Inflammatory macrophage treated with lipopolysaccharide for 1 hour (primary cell): ENCODE data around the gene PTGES3L.

ENCODE experiments used
- DNase-seq, 2 donors: peaks; one replicate each; pipeline ENCODE4 v3.0.0-alpha.2; 2020 to 2022

The PTGES3L gene

DNA sequence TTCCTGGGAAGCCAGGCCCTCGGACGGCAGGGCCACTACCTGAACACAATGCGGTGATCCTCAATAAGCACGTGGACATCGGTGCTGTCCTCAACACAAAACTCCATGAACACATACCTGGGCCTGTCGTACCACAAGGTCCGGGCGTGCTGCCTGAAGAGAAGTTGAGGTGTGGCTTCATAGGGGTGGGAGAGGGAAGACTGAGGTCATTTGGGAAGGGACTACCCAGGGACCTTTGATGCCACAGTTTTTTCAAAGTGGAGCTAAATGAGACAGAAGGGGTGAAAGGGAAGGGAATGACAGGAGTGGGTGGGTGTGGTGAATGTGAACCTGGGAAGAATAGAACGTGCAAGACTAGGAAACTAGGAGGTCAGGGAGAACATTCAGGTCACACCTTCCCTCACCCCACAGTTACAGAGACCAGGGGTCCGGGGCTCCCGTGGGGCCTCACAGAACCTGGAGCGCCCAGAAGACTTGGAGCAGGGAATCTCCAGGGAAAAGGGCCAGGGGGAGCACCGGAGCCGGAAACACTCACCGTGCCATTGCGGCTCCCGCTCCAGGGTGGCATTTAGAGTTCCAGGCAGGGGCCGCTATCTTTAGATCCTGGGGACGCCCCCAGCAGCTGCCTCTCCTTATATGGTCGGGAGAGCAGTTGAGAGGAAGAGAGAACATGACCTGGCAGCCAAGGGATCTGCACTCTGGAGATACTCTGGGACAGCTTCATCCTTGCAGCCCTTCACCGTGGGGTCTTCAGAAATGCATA lies at the start of gene PTGES3L:
Gene PTGES3L, minus strand, starts transcription at position 570 of the 763 bp plus-strand sequence. Its CDS starts 27 bp downstream, at position 543.
- DNase-seq = no peak

DNA sequence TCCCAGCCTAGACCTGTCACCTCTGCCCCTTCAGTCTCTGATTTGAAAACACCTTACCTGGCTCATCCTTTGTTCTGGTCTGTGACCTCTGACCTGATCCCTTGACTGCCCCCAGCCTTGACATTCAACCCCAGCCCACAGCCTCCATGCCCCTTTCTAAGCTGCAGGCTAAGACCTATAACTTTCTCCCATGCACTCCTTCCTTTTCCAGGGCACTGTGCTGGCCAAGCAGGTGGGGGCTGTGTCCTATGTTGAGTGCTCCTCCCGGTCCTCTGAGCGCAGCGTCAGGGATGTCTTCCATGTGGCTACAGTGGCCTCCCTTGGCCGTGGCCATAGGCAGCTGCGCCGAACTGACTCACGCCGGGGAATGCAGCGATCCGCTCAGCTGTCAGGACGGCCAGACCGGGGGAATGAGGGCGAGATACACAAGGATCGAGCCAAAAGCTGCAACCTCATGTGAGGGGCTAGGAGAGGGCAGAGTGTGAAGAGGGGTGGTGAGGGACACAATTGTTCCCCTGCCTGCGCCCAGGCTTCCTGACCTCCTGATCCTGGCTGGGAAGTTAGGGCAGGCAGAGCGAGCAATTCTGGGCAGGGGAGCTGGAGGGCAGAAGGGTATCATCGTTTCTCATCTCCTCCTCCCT lies 48.5 kb upstream of the PTGES3L start:
- DNase-seq = no peak

DNA sequence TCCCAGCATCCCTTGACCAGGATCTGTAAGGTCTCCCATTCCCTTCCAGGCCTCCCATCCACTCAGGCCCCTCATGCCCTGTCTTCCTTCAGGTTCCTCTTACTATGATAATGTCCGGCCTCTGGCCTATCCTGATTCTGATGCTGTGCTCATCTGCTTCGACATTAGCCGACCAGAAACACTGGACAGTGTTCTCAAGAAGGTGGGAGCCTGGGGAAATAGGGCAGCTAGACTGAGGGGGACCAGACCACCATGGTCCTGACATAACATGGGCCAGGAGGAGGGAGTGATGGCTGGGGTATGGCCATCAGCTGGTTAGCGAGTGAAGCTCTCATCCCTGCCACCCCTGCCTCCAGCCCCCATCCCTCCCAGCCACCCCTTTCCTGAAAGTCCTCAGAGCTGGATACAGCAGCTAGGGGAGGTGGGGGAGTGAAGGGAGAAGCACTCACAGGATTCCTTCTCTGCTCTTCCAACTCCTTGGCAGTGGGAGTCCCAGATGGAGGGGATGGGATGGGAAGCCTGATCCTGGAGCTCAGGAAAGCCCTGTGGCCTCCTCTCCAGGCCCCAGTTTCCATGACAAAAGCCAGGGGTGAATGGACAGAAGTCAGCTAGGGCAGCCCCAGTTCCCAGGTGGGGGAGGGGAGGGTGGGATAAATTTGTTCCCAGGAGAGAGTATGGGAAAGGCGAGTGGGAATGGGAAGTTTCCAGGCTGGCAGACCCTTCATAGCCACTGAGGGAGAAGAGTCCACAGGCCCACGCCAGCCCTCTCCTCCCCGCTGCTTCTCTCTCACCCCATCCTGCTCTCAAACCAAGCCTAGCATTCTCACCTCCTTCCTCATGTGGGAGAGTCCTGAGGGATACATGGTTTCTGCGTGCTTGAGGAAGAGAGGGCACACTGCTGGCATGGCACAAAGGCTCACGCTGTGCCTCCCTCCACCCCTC lies 47.5 kb upstream of the PTGES3L start:
- DNase-seq = no peak

DNA sequence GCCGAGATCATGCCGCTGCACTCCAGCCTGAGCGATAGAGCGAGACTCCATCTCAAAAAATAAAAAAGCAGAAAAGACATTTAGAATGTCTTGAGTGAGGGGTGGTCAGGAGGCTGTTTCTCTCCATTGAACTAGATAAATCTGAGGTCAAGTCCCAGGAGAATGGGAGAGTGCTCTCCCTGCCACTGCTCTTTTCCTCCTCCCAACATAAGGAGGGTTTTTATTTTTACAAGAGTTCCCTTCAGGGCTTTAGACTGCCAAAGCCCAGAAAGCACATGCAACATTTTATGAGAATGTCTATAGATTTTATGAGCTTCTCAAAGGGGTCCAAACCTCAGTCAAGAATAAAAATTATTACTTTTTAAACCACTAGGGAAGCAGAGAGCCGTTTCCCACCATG lies 46.7 kb upstream of the PTGES3L start:
- DNase-seq = no peak

DNA sequence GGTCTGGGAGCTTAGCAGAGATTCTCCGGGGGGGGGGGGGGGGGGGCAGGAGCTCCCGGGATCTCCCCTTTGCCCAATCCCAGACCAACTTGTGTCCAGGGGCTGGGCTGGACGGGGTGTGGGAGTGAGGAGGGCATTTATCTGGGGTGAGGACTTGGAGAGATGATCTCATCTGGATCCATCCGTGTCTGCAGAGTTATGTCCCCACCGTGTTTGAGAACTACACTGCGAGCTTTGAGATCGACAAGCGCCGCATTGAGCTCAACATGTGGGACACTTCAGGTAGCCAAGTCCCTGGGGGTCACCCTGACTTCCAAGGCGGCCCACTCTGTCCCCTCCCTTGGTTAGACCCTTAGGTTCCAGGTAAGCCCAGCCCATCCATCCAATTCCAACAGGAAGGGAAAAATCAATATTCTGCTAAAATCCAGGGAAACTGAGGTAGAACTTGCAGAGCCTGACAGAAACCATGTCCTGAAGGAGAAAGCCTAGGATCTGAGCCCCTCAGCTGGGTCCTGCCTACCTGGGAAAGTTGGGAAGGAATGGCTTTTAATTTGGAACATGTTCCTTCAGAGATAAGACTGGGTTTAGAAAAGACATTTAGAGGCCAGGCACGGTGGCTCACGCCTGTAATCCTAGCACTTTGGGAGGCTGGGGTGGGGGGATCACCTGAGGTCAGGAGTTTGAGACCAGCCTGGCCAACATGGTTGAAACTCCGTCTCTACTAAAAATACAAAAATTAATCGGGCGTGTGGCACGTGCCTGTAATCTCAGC lies 46.1 kb upstream of the PTGES3L start:
- no peak for DNase-seq

DNA sequence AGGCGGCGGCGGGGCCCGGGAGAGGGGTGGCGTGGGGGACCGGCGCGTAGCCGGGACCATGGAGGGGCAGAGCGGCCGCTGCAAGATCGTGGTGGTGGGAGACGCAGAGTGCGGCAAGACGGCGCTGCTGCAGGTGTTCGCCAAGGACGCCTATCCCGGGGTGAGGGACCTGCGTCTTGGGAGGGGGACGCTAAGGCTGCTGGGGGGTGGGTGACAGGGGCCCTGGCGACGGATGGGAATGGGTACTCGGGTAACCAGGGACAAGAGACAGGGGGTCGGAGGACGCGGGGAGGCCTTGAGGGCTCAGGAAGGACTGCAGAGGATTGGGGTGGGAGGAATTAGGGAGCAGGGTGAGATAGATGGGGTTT lies 45.4 kb upstream of the PTGES3L start:
- DNase-seq = no peak

DNA sequence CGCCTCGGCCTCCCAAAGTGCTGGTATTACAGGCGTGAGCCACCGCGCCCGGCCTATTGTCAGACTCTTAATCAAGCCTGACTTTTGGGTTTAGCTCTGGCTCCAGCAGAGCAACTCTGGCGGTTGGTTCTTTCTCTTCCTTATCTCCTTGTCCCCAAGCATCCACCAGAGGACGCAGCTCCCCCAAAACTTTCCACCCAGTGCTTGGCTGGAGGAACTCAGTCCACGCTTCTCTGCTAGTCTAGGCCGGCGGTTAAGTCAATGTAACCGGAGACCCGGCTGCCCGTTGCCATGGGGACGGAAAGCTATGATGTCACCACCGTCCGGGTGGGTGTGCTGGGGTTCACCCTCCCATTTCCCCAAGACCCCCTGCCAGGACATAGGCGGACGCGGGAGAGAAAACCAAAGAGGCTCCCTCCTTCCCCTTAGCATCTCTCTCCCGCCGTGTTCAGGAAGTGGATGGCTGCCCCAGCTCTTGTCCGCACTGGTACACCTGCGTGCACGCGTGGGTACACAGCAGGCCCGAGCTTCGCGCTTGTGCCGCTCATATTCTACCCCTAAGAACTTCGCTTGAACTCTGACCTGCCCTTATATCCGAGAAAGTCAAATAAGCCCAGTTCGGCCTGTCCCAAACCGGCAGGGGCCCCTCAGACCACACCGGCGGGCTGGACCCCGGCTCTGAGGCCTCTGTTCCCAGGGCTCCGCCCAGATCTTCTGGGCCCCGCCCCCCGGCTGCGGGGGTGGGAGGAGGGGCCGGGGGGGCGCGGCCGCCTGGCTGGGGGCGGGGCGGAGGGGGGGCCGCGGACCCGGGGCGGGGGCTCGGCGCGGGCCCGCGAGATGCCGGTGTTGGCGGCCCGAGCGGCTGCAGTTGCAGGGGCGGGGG lies 44.8 kb upstream of the PTGES3L start, which contains the start of gene RND2:
Gene RND2, plus strand, starts transcription at position 825 of the 883 bp plus-strand sequence. CDS start 117 bp downstream, outside the sequence.
- peak; percentile 84 to 88 for DNase-seq

DNA sequence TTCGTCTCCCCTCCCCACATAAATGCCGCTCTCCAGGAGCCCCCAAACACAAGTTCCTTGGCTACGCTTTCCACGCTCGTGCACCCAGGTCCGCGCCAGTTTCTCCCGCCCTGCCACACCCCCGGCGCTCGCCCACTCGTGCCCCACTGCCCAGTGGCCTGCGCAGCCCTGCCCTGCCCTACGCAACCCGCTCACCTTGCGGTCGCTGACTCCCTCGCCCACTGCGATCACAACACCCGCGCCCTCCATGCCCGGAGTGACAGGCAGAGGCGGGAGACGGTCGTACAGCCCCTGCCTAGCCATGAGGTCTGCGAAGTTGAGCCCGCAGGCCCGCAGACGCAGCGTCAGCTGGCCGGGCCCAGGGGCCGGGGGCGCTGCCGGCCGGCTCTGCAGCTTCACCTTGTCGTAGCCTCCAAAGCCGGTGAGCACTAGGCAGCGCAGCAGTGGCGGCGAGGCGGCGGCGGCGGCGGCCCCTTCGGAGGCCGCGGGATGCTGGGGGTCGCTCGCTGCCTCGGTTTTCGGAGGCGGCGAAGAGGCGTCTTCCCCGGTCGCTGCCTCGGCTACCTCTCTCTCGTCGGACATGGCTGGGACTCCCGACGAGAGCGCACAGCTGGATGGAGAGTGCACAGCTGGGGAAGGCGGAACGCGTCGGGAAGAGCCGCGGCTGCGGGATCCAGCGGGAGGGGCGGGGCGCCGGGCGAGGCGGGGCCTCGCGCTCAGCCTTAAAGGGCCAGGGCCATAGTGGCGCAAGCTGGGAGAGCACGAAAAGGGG lies 42.0 kb upstream of the PTGES3L start, which contains the start of gene VAT1:
Gene VAT1, minus strand, starts transcription at position 645 of the 772 bp plus-strand sequence. Its CDS starts 63 bp downstream, at position 582.
- DNase-seq = peak; percentile 68 to 78

DNA sequence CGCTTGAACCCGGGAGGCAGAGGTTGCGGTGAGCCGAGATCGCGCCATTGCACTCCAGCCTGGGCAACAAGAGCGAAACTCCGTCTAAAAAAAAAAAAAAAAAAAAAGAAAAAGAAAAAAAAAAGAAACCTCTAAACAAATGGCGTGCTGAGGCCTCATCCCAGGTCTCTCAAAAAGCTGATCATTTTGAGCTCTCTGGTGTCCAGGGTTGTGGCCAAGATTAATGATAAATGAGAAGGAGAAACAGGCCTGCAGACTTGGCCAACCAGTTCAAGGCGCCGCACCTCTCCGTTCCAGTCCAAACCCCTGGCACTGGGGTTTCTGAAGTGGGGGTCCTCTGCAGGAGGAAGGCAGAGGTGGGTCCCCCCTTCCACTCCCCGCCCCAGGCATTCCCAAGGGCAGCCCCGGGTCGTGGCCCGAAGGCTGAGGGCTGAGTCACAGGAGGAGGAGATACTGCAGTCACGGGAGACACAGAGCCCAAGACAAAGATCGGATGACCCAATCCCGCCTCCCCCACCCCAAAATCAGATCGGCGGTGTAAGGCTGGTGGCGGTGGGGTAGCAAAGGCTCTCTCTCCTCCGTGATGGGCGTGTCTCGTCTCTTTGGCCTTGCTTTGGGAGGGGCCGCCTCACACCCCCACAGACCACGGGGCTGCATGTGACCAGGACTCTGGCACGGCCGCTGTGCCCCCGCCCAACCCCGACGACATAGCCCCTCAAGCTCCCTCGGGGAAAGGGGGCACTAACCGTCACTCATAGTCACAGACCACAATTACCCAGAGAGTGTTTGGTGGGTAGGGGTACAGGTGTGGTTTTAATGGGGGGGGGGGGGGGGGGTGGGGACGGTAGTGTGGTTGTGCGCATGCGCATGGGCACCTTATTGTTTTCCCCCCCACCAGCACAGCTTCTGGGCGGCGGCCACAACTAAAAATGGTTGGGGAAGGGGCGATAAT lies 41.2 kb upstream of the PTGES3L start:
- DNase-seq = peak; percentile 71 to 82

DNA sequence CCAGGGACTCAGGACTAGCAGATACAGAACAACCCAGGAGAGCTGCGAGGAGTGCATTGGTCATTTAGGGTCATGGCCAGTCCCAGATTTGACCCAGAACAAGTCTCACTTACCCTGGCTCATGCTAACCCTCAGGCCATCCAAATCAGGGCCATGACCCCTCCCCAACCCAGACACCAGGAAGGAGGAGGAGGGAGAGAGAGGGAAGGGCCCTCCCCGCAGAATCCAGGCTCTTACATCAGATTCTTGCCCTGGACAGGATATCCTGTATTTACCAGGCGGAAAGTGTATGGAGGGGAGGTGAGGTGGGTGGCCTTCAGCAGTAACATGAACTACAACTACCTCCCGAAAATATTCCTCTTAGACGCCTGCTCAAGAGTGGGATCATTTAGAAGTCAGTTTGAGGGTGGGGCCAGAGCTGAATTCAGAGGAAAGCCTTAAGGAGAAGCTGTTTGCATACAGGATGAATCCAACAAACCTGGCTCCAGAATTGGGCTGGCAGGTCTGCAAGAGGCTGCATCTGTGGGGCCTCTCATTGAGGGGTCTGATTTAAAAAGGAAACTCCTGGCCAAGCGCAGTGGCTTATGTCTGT lies 40.2 kb upstream of the PTGES3L start:
- no peak for DNase-seq

DNA sequence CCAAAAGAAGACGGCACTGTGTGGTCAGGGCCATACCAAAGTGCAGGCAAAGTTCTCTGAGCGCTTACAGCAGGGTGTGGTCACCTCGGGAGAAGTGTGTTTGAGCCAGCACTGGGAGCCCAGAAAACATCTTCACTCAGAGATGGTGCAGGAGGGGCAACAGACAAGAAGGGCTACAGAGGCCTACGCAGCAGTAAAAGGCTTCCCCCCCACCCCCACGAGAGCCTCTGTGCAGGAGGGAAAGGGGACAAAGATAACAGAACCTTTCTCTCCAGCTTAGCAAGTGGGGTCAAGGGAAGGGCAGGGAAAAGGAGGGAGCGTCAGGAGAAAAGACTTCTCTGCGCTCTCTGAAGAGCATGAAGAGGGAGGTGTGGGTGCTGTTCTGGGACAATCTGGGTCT lies 39.5 kb upstream of the PTGES3L start:
- no peak for DNase-seq

DNA sequence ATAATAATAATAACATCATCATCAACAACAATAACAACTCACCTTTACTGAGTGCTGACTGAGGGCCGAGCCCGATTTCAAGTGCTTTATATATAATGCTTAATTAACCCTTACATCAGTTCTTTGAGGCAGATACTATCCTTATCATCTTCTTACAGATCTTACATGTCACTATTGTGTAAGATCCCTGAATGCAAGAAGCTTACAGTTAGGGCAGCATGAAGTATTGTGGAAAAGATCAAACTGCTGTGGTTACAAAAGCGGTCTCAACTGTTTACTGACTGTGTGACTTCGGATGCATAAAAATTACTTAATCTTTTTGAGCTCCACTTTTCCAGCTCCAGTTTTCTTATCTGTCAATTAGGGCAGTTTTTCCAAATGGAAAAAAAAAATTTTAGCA lies 39.1 kb upstream of the PTGES3L start:
- no peak for DNase-seq

DNA sequence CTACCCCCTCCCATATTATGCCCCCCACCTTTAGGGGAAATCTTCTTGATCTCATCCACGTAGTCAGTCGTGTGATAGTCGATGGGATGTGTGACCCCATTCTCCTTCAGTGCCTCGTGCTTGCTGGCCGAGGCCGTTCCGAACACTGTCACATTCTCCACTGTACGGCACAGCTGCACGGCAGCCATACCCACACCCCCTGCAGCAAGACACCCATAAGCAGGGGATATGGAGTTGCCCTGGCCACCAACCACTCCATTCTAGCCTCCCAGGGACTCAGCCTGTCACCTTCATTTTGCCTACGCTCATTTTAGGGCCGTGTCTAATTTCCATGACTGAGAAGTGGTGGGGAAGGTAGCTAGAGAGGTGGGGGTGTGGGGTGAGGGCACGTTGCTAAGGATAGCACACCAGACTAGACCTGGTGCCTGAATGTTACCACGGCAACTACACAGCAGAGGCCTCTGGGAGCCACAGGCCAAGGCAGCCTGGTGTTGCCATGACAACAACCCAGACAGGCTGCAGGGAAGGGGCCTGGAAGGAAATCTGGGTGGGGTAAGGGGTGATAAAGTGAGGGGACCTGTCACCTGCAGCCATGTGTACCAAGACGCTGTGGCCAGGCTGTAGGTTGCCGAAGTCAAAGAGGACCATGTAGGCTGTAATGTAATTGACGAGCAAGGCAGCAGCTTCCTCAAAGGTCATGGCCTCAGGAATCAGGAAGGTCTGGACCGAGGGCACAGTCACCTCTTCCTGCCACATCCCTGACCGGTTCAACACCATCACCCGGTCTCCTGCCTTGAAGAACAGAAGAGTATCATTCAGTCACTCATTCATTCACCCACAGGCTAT lies 38.4 kb upstream of the PTGES3L start:
- DNase-seq = peak; percentile 19 to 33

DNA sequence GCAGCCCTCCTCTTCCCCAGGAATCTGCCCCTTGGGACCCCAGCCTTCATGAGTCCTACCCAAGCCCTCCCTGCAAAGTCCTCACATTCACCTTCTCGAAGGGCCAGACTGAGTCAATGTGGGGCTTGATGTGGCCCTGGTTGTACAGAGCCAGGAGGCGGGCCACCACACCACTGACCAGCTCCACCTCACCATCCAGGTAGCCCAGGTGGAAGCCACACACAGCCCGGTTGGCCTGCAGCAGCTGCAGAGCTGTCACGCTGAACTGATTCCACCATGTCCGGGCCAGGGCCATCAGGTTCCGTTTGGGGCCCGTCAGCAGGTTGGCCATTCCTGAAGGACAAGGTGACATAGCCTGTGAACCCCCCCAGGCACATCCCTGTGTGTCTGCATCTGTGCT lies 36.3 kb upstream of the PTGES3L start:
- no peak for DNase-seq

DNA sequence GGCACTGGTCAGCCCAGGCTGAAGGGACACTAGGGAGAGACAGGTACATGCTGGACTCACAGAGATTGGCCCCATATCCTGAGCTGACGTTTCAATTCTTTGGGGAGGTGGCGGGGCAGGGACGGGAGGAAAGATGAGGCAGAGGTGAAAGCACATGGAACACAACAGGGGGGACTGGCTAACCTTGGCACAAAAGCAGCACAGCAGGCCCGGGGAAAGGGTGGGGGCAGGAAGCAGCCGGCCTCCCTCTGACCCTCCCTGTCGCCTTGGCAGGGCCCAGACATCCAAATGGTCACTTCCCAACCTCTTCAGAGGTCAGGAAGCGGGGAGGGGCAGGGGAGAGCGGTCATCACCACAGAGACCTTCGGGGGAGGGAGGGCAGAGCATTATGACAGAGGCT lies 35.7 kb upstream of the PTGES3L start:
- no peak for DNase-seq

DNA sequence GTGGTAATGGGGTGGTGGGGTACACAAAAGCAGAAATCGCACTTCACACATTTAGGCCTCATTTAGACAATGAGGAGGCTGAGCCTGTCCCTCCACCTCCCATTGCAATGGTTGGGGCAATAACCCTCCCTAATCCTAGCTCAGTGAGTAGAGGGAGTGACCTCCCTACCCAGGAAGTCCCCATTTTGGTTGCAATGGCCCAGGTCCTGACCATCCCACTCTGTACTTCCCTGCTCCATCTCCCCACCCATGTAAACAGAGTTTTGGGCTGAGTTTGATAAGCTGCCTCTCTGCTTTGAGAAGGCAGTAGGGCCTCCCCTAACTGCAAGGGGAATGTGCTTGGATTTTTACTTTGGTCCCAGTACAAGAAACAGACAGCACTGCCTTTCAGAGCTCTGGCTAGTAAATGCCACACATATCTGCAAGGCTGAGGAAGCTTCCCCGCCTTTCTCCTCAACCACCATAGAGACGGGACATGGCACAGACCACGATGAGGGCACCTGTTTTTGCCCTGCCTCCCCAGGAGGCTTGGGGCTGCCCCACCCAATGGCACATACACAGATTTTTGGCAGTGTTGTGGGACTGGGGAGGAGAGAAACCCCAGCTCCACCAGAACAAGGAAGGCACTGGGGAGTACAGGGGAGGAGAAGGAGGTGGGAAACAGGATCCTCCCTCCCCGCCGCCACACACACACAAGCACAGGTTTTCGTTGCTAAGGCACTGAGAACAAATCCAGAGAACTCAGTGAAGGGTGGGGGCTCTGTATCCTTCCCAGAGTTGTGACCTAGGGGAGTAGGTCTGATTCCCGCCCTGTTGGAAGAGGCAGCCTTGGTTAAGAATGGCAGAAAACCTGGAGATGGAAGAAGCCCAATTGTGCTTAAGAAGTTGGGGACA lies 35.0 kb upstream of the PTGES3L start:
- no peak for DNase-seq
